WTC11 (cell line): ENCODE data around the gene LMAN2.

Source experiments
- RORB ChIP-seq: fragments of 250-450 bp; sonication (Bioruptor Pico); IDR thresholded peaks from 2 replicates; pipeline ENCODE4 v1.9.0; 2021; ENCODE audit warnings: mild to moderate bottlenecking
- ZNF121 ChIP-seq: sonication (generic); formaldehyde crosslinking; IDR thresholded peaks from 2 replicates; pipeline ENCODE4 v1.8.0; 2023; ENCODE audit warnings: missing genetic modification reagents
- TF ChIP-seq, protein P1 (sequence below): fragments of 200-600 bp; IDR thresholded peaks from 2 replicates; pipeline ENCODE4 v1.8.0; 2022; ENCODE audit warnings: antibody characterized with exemption
- TF ChIP-seq, protein P2 (sequence below): sonication (generic); formaldehyde crosslinking; IDR thresholded peaks from 2 replicates; pipeline ENCODE4 v1.8.1; 2023; ENCODE audit warnings: mild to moderate bottlenecking, missing genetic modification reagents
- TF ChIP-seq, protein P3 (sequence below): sonication (generic); formaldehyde crosslinking; IDR thresholded peaks from 2 replicates; pipeline ENCODE4 v1.8.1; 2023; ENCODE audit warnings: mild to moderate bottlenecking, missing genetic modification reagents, moderate library complexity
- TF ChIP-seq, protein P4 (sequence below): sonication (generic); formaldehyde crosslinking; IDR thresholded peaks from 2 replicates; pipeline ENCODE4 v1.8.0; 2022; ENCODE audit warnings: mild to moderate bottlenecking, missing genetic modification reagents
- TF ChIP-seq, protein P5 (sequence below): sonication (generic); formaldehyde crosslinking; IDR thresholded peaks from 2 replicates; pipeline ENCODE4 v1.8.0; 2022; ENCODE audit warnings: mild to moderate bottlenecking, missing genetic modification reagents

GRCh38 chr5:177390363-177391300, 39.2 kb upstream of the LMAN2 start:
- TF ChIP-seq, protein P1, sequence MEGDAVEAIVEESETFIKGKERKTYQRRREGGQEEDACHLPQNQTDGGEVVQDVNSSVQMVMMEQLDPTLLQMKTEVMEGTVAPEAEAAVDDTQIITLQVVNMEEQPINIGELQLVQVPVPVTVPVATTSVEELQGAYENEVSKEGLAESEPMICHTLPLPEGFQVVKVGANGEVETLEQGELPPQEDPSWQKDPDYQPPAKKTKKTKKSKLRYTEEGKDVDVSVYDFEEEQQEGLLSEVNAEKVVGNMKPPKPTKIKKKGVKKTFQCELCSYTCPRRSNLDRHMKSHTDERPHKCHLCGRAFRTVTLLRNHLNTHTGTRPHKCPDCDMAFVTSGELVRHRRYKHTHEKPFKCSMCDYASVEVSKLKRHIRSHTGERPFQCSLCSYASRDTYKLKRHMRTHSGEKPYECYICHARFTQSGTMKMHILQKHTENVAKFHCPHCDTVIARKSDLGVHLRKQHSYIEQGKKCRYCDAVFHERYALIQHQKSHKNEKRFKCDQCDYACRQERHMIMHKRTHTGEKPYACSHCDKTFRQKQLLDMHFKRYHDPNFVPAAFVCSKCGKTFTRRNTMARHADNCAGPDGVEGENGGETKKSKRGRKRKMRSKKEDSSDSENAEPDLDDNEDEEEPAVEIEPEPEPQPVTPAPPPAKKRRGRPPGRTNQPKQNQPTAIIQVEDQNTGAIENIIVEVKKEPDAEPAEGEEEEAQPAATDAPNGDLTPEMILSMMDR, result peak; percentile 98
- TF ChIP-seq, protein P2, sequence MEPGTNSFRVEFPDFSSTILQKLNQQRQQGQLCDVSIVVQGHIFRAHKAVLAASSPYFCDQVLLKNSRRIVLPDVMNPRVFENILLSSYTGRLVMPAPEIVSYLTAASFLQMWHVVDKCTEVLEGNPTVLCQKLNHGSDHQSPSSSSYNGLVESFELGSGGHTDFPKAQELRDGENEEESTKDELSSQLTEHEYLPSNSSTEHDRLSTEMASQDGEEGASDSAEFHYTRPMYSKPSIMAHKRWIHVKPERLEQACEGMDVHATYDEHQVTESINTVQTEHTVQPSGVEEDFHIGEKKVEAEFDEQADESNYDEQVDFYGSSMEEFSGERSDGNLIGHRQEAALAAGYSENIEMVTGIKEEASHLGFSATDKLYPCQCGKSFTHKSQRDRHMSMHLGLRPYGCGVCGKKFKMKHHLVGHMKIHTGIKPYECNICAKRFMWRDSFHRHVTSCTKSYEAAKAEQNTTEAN, result no peak
- TF ChIP-seq, protein P3, sequence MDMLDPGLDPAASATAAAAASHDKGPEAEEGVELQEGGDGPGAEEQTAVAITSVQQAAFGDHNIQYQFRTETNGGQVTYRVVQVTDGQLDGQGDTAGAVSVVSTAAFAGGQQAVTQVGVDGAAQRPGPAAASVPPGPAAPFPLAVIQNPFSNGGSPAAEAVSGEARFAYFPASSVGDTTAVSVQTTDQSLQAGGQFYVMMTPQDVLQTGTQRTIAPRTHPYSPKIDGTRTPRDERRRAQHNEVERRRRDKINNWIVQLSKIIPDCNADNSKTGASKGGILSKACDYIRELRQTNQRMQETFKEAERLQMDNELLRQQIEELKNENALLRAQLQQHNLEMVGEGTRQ (CRISPR knock-in tag), result peak; percentile 81
- TF ChIP-seq RORB (CRISPR knock-in tag) (no peak), ZNF121 (0 out of 2 replicates have a peak, but pooled peaks have one; percentile 23)
- TF ChIP-seq, protein P4, sequence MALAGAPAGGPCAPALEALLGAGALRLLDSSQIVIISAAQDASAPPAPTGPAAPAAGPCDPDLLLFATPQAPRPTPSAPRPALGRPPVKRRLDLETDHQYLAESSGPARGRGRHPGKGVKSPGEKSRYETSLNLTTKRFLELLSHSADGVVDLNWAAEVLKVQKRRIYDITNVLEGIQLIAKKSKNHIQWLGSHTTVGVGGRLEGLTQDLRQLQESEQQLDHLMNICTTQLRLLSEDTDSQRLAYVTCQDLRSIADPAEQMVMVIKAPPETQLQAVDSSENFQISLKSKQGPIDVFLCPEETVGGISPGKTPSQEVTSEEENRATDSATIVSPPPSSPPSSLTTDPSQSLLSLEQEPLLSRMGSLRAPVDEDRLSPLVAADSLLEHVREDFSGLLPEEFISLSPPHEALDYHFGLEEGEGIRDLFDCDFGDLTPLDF, result no peak
- TF ChIP-seq, protein P5, sequence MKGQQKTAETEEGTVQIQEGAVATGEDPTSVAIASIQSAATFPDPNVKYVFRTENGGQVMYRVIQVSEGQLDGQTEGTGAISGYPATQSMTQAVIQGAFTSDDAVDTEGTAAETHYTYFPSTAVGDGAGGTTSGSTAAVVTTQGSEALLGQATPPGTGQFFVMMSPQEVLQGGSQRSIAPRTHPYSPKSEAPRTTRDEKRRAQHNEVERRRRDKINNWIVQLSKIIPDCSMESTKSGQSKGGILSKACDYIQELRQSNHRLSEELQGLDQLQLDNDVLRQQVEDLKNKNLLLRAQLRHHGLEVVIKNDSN (CRISPR knock-in tag), result peak; percentile 86
